Activated CD8-positive, alpha-beta memory T cell treated with anti-CD3 and anti-CD28 coated beads, Interleukin-2, amount 50 U/mL, for 24 hours (primary cell): ENCODE data around the gene CYTH1.

ENCODE experiments used
- DNase-seq: peaks from one replicate; pipeline ENCODE4 v3.0.0-alpha.2; 2020; ENCODE audit errors: extremely low read depth

CYTH1 gene, protein sequence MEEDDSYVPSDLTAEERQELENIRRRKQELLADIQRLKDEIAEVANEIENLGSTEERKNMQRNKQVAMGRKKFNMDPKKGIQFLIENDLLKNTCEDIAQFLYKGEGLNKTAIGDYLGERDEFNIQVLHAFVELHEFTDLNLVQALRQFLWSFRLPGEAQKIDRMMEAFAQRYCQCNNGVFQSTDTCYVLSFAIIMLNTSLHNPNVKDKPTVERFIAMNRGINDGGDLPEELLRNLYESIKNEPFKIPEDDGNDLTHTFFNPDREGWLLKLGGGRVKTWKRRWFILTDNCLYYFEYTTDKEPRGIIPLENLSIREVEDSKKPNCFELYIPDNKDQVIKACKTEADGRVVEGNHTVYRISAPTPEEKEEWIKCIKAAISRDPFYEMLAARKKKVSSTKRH

GRCh38 chr17:78781893-78782304, at the start of gene CYTH1:
Gene CYTH1, minus strand, starts transcription at chr17:78782273. Its CDS starts 50 bp downstream, at chr17:78782223.
- no peak for DNase-seq

DNA sequence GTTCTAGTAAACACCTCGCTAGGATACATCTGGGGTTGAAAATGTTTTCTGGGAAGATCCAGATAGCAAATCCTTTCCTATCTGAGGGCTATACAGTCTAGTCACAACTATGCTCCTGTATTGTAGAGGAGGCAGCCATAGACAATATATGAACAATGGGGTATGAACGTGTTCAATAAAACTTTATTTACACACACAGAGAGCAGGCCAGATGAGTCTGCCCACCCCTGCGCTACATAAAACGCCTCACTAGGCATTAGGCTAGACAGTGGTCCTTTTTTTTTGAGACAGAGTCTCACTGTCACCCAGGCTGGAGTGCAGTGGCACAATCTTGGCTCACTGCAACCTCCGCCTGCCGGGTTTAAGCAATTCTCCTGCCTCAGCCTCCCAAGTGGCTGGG, 47.4 kb upstream of the CYTH1 start:
- DNase-seq: no peak

DNA sequence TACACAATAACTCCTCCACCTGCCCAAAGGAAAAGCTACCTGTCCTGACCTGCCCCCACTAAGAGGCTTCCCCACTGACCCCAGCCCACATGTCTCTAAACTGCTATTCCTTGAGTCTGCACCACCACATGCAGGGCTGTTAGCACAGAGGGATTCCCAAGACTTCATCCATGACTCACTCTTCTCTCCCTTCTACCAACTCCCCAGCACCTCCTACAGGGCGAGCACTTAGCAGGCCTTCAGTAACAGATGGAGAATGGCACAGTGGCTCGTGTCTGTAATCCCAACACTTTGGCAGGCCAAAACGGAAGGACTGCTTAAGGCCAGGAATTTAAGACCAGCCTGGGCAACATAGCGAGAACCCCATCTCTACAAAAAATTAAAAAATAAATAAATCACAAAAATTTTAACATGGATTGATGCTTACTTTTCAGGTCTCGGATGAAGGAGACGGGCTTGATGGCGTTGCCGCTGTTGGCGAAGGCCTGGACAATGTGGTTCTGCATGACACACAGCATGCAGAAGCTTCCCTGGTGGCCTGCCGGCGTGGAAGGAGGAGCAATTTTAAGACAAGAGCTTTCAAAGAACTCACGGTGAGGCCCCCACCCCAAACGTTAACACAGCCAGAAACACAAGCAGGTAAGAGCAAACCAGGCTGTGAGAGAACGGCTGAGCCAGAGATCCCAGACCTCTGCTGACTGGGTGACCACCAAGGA, 46.6 kb upstream of the CYTH1 start:
- DNase-seq: no peak

DNA sequence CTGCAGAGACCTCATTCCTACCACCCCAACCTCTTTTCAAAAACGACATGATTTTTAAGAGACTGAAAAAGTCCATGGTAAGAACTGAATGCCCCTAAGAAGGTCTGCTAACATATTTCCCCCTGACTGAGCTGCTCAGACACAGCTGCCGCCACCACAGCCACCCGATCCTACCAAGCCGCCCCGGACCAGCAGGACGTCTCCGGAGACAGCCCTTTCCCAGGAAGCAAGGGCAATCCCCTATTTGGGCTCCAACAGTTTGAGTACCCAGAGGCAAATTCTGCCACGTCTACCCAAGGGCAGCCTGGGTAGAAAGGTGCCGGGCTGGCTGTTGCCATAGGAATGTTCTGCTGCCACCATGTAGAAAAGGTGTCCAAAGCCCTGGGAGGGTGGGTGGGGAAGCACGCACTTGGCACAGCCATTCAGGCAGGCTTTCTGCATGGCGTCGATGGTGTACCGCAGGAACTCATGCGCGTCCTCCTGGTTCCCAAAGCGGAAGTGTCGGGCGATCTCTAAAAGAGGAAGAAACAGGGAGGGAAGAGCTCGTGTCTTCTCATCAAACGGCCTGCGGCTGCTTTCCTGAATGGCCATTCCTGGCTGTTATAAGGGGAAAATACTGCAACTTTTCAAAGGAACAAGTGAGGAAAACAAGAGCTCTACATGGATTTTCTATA, 44.9 kb upstream of the CYTH1 start:
- DNase-seq: no peak

DNA sequence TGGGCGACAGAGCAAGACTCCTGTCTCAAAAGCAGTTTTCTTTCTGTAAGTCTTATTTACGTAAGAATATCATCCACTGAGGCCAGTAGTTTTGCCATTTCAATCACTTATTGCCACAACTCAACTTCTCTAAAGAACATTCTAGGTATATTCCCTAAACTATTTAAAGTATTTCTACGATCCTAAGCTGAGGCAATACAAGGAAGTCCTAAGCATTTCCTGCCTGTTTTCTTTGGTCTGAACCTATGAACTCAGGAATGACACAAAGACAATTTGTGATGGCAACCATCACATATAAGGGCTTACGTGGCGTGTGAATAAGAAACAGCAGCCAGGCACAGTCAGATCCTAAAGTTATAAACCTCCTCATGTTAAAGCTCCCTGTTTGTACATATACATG, 44.3 kb upstream of the CYTH1 start:
- DNase-seq: no peak

GRCh38 chr17:78825696-78826095, 43.6 kb upstream of the CYTH1 start:
- DNase-seq: no peak

DNA sequence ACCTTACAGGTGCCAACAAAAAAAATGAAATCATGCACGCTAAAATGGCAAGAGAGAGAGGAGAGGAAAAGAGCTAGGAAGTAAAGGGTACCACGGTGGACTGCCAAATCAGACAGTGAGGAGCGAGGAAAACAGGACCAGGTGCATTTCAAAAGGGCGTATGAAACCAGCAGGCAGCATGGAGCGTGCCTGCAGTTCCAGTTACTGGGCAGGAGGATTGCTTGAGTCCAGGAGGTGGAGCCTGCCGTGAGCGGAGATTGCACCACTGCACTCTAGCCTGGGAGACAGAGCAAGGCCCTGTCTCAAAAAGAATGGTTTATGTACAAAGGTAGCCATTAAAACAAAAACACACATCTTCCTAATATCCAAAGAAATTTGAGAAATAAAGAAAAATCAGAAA, 42.2 kb upstream of the CYTH1 start:
- no peak for DNase-seq

- DNase-seq: no peak
Measured at GRCh38 chr17:78823282-78824046, 41.4 kb upstream of the CYTH1 start.

DNA sequence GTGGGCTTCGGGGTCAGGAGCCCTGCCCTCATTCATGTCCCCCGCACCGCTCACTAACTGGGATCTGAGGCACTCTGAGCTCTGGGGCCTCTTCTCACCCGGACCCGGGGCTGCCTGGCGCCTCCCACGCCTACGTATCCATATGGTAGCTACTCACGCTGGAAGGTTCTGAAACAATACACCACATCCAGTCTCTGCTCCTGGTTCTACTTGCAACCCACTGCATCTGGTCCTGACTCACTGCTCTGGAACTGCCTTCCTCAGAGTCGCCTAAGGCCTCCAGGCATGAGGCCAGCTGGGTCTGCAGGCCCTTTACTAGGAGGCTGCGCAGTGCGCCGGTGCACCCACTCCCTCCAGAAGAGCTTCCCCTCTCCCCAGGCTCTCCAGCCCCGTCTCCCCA, 40.5 kb upstream of the CYTH1 start:
- DNase-seq: no peak

- no peak for DNase-seq
Measured at GRCh38 chr17:78821961-78822360, 39.9 kb upstream of the CYTH1 start.

DNA sequence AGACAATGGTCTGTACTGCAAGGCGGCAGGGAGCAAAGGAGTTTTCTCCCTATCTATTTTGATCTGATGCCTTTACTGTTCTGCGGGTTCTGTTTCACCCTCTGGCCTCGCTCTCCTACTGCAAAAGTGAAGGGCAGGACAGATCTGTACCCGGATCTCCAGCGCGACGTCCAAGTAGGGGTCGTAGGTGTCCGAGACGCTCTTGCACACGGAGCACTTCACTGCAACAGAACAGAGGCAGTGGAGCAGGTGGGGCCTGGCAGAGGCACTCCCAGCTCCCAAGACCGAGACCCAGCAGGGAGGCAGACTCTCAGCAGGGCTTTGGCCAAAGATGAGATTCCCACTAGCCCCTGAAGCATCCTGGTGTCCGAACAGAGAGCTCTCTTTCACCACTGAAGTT, 38.8 kb upstream of the CYTH1 start:
- no peak for DNase-seq

DNA sequence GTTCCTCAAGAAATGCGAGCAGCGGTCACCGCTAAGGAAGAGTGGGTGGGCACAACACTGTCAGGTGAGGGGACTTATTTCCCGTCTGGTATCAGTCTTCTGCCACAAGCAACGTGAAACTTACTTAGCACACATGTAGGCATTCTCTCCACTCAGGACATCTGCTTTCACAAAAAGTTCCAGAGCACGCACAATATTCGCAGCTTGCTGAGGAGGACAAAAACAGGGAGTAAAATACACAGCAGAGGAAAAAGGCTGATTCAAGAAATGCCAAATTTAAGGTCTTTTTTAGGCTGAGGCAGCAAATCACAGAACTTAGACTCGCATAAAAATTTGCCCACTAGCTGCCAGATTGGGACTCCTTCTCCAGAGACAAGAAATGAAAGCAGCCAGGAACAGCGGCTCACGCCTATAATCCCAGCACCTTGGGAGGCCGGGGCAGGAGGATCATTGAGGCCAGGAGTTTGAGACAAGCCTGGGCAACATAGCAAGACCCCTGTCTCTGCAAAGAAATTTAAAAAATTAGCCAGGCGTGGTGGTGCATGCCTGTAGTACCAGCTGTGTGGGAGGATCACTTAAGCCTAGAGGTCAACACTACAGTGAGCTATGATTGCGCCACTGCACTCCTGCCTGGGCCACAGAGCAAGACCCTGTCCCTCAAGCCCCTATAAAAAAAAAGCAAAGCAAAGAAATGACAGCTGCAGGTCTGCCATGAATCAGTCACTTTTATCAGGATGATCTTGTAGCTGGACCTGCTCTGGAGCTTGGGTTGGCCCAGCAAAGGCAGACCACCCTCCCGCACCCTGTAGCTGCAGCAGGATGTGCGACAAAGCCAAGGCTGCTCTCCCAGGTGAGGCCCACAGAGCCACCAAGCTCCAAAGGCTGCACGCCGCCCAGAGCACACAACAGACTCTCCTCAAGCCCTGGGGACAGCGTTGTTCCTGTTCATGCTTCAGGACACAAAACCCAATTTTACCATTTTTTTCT, 38.0 kb upstream of the CYTH1 start:
- no peak for DNase-seq

DNA sequence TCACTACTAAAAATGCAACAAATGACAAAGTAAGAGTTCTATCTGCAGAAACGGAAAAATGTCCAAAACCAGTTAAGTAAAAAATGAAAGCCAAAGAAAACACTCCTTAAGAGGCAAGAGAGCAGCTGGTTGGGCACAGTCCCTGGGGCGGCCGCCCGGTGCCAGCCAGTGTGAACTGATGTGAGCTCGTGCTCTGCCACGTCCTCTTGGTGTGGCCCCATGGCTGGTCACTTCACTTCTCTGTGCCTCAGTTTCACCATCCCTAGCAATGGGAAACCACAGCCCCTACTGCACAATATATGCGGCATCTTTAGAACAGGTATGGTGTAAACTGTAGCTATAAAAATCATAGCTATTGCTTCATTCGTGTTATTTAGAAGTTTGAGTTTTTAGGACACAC, 37.3 kb upstream of the CYTH1 start:
- no peak for DNase-seq

GRCh38 chr17:78818932-78819331, 36.9 kb upstream of the CYTH1 start:
- no peak for DNase-seq

- no peak for DNase-seq
Measured at GRCh38 chr17:78818152-78818846, 36.2 kb upstream of the CYTH1 start.

DNA sequence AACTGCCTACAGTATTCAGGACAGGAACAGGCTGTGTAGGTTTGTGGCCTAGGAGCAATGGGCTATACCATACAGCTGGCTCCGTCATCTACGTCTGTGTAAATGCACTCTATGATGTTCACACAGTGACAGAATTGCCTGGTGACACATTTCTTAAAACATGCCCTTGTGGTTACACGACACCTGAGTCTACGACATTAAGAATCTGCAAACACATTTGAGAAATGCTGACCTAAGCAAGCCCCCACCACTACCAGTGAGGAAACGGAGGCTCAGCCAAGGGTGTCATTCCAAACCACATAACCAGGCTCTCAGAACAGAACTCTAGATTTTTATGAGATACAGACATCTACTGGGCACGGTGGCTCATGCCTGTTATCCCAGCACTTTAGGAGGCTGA, 35.0 kb upstream of the CYTH1 start:
- peak; percentile 59 for DNase-seq

DNA sequence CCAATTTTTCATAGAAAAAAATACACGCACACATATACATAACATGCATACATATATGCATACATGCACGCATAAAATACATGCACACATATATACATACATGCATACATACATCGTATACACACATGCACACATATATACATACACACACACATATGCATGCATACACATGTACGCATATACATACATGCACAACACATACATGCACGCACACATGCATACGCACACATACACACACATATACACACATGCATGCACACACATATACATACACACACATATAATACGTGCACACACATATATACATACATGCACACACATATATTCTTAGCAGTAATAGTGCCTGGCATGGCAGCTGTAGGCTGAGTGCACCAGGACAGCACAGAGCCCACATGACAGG, 33.6 kb upstream of the CYTH1 start:
- no peak for DNase-seq

DNA sequence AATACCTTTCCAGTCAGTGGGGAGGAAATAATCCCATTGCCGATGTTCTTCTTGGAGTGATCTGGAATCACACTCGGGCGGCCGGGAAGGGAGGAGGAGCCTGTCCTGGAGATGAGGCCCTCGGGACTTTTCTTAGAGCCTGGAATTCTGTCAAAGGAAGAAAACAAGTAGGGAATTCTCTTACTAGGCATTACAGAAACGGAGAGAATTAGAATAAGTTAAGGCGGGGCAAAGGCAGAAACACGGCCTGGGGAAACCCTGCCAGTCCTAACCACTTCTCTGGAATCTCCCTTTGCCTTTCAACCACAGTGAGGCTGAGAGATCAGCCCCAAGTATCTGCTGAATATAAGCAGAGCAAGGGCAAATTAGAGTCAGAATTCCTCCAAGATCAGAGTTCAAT, 30.8 kb upstream of the CYTH1 start:
- DNase-seq: no peak

- no peak for DNase-seq
Measured at GRCh38 chr17:78808163-78808562, 26.1 kb upstream of the CYTH1 start.

DNA sequence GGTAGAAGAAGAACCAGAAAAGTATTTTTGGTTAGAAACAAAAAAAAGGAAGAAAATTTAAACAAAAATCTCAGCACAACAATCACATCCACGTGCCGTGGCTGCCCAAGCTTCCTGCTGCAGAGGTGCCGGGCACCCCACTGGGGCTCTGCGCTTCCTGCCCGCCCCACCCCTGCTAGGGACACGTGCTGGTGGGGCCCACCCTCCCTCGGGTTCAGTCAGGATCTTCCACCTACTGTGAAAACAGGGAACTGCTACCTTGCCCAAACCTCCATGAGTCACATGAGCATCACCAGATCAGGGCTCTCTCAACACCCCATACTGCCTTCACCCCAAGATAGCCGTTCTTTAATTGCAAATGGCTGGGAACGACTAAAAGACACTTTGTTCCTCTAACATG, 24.4 kb upstream of the CYTH1 start:
- DNase-seq: no peak
